HG02623 (cell line): Measurements from ENCODE around the gene PARL.

Experiments
- ATAC-seq: cut with Tn5 transposase; IDR thresholded peaks from one replicate; pipeline ENCODE4 v1.9.1; 2021; ENCODE audit warnings: moderate library complexity; ENCODE audit not compliant: unreplicated experiment

PARL gene

DNA sequence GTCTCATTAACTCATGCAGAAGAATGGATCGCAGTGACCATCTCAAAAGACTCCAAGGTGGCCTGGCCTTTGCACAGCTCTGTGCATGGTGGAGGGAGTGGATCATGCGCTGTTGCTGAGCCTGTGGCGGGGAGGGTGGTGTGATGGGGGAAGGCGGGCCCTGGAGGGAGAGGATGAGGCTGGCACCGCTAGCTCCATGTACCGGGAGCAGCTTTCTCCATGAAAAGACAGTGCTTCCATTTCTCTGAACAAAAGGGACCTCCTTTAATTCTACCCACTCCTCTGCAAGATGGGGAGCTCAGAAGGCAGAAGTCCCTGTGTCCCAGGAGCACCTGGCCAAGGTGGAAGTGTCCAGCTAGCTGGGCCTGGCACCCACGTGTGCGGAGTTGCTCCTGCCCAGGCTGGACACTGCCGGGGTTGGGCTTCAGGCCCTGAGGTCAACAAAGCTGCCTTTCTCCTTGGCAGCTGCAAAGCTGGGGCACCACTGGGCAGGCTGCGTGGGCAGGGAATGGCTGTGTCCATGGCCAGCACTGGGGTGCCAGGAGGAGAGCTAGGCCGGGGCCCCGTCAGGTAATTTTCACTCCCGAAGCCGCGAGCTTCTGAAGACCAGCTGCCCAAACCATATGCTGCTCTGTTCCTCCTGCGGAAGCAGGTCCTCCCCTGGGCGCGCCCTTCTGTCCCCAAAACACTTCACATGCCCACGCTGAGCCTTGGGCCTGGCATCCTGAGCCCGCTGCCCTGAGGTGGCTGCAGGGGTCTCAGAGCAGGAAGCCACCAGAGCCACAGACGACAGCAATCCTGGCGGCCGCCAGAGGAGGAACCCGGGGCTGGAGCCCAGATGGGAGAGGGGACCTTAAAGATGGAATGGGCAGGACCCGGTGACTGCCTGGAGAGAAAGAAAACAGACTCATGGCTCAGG is 65.7 kb downstream of the PARL start:
- ATAC-seq, result no peak

DNA sequence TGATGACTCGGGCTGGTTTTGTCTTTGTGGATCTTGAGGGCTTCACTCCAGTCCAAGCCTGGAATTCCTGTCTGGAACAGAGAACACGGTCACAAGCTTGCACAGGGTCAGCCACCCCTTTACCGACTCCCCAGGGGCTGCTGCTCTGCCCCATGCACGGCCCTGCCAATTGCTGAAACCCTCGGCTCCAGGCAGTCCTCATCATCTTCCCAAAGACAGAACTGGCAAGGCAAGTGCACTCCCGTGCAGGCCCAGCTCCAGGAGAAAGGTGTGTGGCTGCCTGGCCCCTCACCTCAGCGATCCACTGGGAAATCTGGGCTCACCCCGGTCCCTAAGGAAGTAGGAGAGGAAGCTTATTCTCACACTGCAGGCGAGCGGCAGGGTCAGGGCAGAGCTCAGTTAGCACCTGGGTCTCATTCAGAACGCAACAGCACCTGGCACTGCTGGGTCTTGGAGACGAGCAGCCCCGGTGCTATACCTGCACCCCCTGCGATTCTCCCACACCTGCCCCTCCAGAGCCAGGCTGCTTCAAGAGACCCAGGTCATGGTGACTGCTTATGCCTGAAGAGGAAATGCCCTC is 66.5 kb downstream of the PARL start:
- ATAC-seq, result no peak

DNA sequence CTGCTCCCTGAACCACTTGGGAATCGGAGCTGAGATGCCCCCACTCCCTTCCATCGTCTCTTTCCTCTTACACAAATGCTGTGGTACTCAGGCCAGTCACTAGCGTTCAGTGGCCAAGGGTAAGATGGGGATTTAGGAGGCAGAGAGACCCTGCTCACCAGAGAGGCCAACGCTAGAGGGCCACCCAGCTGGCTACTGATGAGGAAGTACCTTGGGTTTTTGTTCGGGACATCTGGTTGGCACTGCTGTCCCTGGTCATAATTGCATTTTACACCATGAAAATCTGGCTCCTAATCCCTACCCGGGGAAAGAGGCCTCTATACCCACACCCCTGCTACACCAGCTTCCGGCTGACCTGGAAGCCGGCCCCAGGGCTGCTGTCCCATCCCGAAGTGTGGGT is 67.0 kb downstream of the PARL start:
- no peak for ATAC-seq

DNA sequence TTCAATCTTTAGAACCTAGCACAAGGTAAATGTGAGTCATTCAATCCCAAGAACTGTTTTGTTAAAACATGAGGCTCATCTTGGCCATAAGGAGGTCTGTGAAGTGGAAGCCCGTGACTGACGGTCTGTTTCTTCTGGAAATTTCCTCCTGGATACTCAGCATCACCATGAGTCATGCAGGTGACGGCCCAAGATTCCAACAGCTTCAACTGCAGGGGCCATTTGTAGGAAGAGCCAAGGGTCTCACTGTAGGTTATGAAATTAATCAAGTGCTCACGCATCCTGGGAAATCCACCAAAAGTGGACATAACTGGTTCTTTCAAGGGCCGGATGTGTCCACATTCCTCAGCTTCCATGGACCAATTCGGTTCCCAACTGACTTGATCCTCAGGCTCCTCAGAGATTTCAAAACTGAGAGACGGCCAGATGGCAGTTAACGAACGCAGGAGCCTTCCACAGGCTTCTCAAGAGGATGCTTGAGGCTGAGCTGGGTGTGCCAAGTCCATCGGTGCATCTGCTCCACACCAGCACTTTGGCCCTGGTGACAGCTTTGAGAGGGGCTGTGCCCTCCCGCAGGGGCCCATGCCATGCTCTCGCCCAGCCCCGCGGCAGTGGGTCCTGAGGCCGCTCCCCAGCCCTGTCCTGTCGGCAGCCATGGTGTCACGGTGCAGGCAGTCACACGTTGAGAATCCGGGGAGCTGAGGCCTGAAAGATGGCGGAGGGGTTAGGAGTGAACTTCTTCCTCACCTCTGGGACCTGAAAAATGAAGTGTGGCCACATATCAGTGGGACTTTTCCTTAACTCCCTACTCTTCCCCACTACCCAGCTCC is 67.8 kb downstream of the PARL start:
- no peak for ATAC-seq

DNA sequence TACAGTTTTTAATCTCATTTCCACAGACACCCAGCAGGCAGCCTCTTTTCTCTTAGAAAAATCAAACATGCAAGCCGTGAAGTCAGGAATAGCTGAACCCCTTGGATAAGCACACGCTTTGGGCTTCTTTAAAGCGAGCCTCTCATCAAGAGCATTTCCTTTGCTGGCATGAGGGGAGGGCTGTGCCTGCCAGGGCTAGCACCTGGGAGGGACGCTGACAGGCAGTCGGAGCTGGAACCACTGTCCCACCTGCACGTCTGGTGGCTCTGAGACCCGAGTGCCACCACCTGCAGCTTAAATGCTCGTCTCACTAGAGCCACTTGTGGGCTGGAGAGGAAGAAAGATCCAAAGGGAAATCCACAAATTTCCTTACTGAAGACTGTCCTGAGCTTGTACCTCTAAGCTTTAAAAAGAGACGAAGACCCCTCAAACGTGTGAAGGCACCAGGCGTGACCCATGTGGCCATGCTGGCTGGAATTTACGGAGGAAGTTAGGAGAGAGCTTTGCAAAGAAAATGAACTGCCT is 68.7 kb downstream of the PARL start:
- ATAC-seq, result no peak

DNA sequence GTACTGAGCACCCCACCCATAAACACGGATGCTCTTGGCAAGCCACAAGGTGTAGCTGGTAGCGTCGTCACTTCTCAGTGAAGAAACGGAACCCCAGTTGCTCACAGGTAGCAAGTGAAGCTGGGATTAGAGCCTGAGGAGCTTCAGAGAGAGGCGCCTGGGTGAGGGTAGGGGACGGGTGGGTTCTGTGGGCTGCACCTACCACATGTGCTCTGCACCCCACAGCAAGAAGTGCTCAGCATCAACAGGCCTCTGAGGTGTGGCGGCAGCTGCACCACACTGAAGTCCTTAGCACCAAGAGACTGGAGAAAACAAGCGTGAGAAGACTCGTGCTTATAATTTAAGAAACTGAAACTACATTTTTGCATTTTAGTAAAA is 69.1 kb downstream of the PARL start:
- ATAC-seq, result no peak

DNA sequence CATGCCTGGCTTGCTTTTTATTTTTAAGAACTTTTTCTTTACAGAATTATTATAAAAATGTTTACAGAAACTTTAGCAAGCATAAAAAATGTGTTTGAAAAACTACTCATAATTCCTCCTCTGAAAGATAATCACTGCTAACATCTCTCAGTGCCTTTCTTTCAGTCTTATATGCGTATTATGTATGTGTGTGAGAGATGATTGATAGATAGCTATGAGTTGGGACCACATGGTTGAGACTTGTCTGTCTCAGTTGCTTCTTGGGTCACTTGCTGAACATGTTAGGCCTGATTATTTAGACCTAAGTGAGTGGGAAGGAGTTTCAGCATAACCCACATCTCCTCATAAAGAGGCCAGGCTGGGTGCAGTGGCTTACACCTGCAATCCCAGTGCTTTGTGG is 70.4 kb downstream of the PARL start:
- no peak for ATAC-seq

DNA sequence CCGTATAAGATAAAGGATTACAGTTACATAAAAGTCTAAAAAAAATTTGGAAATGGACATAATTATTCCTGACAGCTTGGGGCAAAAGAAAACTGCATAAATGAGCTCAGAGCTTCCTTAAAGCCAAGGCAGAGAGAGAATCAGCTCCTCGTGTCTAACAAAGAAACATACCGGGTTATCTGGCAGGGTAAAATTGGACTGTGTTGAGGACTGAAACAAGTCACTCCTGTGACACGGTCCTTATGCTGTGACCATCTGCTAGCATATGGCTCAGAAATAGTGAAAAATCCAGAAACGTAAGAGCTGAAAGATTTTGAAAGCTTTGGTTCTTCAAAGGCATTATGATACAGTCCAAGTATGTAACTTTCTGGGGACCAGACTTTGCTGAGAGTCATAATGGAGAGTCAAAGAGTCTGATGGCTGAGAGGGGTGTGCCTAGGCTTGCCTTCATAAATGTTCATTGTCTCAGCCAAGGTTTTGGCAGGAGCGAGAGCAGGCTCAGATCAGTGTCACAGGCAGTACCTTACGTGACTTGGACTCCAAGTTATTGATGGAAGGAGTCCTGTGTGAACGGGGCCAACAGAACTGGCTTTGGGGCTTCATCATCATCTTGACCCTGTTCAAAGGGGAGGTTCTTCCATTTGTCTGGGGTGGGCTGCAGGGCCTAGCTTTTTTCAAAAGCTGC is 71.8 kb downstream of the PARL start:
- no peak for ATAC-seq

DNA sequence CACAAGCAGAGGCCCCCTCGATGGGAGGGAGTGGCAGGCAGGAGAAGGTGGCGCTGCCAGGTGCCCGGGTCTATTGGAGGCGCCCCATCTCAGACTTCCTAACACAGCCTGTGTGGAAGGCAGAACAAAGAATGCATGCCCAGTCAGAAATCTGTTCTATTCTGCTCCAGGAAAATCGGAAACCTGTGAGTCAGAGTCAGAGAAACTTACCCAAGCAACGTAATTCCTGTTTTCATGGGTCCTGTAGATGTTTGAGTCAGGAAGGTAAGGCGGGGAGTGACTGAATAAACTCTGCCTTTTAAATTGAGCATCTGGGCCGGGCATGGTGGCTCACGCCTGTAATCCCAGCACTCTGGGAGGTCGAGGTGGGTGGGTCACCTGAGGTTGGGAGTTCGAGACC is 73.0 kb downstream of the PARL start:
- no peak for ATAC-seq

DNA sequence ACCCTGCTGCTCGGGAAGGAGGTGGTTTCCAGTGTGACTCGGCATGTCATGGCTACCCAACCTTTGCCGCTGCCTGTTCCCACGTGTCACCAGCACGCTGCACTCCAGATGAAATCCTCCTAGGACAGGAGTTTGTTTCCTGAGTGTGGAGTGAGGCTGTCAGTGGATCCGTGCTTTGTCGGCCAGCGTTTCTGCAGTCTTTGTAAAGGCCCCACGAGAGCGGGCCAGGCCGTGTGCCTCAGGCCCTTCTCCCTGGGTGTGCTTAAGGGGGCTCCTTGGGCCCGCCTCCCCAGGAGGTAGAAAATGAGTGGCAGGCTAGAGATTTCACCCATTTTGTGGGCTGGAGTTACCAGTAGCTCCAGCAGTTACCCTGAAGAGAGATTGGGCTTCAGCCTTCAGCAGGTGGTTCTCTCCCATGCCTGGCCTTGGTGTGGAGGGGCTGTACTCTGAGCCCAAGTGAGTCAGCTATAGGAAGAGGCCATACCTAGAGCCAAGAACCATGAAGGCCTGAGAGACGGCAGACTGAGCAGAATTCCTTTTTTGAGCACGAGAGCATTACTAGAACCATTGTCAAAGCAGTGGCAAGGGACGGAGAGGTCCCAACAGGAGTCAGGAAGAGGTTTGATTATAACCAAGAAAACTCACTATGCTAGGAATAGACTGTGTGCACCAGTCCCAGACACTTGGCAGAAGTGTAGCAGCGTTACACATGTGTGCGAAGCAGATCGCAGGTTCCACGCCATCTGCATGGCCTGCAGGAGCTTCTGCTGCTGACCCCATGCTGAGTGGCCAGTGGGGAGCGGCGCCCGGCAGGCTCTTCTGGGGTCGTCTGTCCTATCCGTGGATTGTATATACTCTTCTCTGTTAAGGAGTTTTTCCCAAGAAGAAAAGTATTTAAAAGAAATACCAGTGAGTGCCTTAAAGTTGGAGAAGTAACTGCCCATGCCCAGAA is 73.8 kb downstream of the PARL start:
- ATAC-seq, result no peak

DNA sequence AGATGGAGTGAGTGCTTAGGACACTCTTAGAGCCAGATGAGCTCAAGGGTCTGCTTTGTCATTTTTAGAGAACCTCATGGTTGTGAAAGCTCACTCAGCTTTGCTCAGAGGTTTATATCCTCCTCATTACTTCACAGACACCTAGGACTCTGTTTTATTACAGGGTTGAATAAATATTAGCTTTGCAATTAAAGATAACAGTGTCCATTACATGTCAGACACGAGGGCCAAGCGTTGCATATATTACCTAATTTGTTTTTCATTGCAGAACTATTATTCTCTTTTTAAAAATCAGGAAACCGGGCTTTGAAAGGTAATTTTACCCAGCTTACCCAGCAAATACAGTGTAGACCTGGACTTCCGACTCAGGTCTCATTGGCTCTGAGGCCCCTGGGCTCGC is 75.4 kb downstream of the PARL start:
- ATAC-seq, result no peak

DNA sequence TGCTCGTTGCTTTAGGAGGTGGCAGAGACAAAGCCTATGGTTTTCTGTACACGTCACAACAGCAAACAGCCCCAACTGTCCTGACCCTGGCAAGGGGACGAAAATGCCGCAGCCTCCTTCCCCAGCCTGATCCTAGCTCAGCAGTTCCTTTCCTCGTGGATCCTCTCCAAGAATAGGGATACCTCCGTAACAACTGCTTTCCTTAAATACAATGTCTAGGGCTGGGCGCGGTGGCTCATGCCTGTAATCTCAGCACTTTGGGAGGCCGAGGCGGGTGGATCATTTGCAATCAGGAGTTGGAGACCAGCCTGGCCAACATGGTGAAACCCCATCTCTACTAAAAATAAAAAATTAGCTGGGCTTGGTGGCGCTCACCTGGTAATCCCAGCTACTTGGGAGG is 76.3 kb downstream of the PARL start:
- no peak for ATAC-seq

DNA sequence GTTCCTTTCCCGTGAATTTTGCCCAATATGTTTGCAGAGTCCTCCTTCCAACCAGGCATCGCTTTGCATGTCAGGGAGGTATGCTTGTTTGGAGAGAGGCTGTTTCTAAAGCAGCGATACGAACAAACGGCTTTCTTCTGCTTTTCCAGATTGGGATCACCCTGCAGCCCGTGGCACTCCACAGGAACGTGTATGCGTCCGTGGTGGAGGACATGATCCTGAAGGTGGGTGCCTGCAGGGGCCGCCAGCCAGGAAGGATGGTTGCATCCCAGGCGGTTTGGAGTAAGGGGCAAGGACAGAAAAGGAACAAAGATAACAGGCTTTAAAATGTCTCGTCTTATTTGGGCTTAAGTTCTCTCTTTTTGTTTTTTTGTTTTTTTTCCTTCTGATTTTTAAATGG is 76.8 kb downstream of the PARL start:
- ATAC-seq, result no peak

DNA sequence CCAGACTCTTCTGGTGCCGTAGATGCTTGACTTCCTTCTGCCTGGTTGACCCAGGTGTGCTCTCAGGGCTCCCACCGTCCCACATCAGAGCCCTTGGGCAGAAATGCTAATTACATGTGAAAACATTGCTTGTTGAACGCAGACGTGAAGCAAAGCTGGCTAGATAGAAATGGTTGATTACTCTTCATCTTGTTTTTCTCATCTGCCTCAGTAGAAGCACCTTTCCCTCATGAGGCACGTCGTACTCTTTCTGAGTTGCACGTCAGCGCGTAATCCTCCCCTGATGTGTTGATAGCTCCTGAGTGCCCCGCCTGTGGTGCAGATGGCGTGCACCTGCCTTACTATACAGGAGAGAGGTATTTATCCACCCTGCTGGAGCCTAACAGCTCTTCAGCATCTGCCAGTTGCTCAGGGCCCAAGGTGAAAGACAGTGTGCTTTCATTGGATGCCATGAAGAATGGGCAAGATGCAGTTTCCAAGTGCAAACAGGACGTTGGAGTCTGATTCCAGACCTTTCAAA is 77.4 kb downstream of the PARL start:
- no peak for ATAC-seq

DNA sequence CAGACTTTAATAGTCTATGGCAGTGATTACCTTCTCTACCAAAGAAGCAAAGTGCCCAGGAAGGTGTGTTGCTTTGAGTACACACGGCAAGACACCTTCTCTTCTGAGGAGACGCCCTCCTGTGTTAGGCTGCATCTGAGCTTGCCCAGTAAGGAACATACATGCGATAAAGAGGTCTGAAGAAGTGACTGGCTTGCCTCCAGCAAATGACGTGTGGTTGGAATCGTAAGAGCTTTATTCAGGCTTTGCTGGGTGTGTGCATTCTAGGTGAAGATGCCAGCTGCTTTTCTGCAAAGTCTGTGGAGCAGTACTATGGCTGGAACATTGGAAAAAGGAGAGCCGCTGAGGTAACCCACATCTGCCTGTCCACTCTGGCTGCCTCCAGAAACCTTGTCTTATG is 81.7 kb downstream of the PARL start:
- ATAC-seq, result no peak

DNA sequence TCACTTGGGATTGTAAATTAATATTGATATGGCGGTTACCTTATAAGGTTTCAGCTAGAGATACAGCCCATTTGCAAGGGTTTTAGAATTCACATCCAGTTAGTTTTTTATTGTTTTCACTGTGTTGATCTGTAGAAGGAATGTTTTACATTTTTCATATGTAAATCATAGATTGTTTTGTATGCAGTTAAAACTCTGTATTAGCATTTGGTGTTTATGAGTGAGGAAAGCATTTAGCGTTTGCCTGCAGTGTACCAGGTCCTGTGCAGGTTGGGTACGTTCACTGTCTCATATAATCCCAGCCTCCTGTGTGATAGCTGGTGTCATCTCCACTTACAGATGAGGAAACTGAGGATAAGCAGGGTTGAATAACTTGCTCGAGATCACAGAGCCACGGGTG is 83.1 kb downstream of the PARL start:
- ATAC-seq, result no peak

DNA sequence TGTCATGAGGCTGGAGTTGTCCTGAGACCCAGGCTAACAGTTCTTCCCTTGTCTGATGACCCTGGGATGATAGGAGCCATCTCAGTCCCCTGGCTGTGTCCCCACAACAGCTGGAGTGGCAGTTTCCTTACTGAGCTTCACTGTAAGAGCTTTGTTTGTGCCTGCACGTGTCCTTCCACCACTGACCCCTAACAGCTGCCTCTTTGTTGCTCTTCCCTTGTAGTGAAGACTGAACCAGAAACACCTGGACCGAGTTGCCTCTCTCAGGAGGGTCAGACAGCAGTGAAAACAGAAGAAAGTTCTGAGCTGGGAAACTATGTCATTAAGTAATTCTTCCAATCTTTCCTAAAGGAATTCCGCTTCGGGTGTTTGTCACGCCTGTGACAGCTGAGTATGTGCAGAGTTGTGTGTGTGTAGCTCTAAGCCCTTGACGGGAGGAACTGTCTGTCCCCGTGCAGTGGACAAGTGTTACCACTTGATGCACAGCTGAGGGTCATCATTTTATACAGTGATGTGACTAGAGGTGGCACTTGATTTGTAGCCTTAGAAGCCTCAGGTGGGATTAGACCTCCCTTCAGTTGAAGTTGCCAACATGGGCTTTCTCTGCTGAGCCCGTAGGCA is 84.3 kb downstream of the PARL start:
- ATAC-seq, result no peak

DNA sequence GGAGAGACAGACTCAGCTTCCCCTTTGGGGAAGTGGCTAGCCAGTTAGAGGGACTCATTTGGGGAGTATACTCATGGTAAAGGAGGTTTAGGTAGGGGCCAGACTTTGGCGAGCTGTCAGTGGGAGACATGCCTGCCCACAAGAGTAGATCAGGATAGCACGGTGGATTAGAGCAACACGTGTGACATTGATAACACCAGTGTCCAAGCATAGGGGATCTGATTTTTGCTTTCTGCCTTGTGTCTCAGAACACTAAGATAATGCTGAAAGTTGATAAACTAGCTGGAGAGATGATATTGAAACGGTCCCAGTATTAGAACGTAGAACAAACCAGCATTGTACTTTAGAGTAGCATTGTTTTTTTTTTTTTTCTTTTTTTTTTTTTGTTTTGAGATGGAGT is 85.2 kb downstream of the PARL start:
- ATAC-seq, result no peak

DNA sequence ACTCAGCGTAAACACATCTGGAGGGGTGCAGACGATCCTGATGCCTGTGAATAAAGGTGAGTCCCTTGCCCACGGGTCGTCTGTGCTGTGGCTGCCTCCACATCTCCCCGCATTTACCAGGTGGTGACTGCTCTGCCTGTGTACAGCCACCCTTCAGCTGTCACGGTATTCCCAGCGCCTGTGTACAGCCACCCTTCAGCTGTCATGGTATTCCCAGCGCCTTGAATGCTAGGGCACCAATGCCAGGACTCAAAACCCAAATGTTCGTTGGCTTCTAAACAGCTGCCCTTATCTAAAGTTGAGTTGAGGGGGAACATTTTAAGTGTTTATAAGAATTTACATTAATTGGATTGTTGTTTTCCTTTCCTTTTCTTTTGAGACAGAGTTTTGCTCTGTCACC is 86.7 kb downstream of the PARL start:
- ATAC-seq, result no peak
